Measurements from ENCODE around the gene NFAM1. TPM values are rescaled to one million over a fixed set of nuclear protein-coding genes. Genes with fewer than 3 reads are reported as not detected.

The NFAM1 gene
- total RNA-seq, 1 donor from 2014 or later, result 0.91 TPM

- H3K27ac Mint-ChIP-seq (ENCODE audit: unreplicated experiment), result peak overlapping the region; percentile 43
- peak overlapping the region; percentile 52 for H3K4me3 Mint-ChIP-seq (ENCODE audit: unreplicated experiment)
- peaks cover 17% of the 10 kb centered on the region for H3K4me1 Mint-ChIP-seq (ENCODE audit: low read depth, unreplicated experiment)
- no peak for TF ChIP-seq CTCF (IDR thresholded peaks at IDR 0.05; ENCODE audit: partially characterized antibody, unreplicated experiment)
- H3K36me3 Mint-ChIP-seq (ENCODE audit: unreplicated experiment), result no peaks in the 10 kb centered on the region
- H3K27me3 Mint-ChIP-seq (ENCODE audit: unreplicated experiment), result peaks cover 10% of the 10 kb centered on the region
- peaks cover 7% of the 10 kb centered on the region for H3K9me3 Mint-ChIP-seq (ENCODE audit: unreplicated experiment)
- DNase-seq, result no peak
These were observed 35.4 kb downstream of the NFAM1 start for GRCh38 chr22:42396621-42397331.

DNA sequence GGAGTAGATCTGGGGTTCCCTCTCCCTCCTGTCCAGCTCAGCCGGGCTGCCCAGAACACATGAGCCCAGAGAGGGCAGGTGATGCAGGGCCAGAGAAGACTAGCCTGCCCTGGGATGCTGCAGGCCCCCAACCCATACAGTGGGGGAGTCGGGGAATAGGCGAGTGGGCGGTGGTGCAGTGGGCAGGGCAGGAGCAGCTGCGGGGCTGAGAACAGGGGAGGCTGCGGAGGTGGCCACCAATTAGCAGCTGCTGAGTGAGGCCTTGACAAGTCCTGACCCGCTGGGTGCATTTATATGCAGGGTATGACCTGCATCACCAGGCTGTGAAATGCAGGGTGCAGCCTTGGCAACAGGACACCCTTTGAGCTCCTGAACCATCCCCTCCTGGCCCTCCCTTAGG, 43.1 kb downstream of the NFAM1 start:
- no peak for DNase-seq
- Mint-ChIP-seq H3K27ac (ENCODE audit: unreplicated experiment) (peak overlapping the region; percentile 94), H3K4me3 (ENCODE audit: unreplicated experiment) (no peak overlapping the region), H3K4me1 (ENCODE audit: low read depth, unreplicated experiment) (peaks cover 25% of the 10 kb centered on the region), H3K36me3 (ENCODE audit: unreplicated experiment) (no peaks in the 10 kb centered on the region), H3K27me3 (ENCODE audit: unreplicated experiment) (peaks cover 20% of the 10 kb centered on the region), H3K9me3 (ENCODE audit: unreplicated experiment) (peaks cover 5% of the 10 kb centered on the region)
- no peak for TF ChIP-seq CTCF (IDR thresholded peaks at IDR 0.05; ENCODE audit: partially characterized antibody, unreplicated experiment)

DNA sequence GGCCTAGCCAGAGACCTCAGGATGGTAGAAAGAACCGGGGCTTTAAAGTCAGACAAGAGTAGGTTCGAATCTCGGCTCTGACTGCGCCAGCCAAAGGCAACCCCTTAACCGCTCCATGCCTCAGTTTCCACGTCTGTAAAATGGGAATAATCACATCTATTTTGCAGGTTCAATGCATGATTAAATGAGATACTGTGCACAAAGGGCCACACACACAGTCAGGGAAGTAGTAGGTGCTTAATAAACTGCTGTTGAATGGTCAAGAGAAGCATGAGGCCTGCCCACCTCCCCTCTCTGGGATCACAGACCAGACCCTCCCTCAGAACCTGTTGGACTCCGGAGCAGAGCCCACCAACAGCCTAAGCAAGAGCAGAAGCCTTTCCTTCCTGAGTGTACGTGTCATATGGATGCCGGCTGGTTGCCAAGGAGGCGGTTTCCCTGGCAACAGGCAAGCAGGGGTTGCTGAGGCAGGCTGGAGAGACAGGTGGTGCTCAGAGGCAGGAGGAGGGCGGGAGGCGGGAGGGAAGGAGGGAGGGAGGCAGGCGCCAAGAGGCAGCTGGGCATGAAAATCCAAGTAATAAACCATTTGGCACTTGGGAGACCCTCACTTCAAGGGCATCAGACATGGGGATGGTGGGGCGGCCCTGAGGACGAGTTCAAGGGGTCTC, 43.9 kb downstream of the NFAM1 start:
- peak overlapping the region; percentile 94 for H3K27ac Mint-ChIP-seq (ENCODE audit: unreplicated experiment)
- no peak for TF ChIP-seq CTCF (IDR thresholded peaks at IDR 0.05; ENCODE audit: partially characterized antibody, unreplicated experiment)
- peaks cover 5% of the 10 kb centered on the region for H3K9me3 Mint-ChIP-seq (ENCODE audit: unreplicated experiment)
- H3K4me3 Mint-ChIP-seq (ENCODE audit: unreplicated experiment), result peak overlapping the region; percentile 67
- DNase-seq, result peak; percentile 92
- peaks cover 20% of the 10 kb centered on the region for H3K27me3 Mint-ChIP-seq (ENCODE audit: unreplicated experiment)
- peaks cover 25% of the 10 kb centered on the region for H3K4me1 Mint-ChIP-seq (ENCODE audit: low read depth, unreplicated experiment)
- no peaks in the 10 kb centered on the region for H3K36me3 Mint-ChIP-seq (ENCODE audit: unreplicated experiment)

- Mint-ChIP-seq H3K9me3 (ENCODE audit: unreplicated experiment) (peaks cover 5% of the 10 kb centered on the region), H3K4me3 (ENCODE audit: unreplicated experiment) (no peak overlapping the region), H3K36me3 (ENCODE audit: unreplicated experiment) (no peaks in the 10 kb centered on the region), H3K4me1 (ENCODE audit: low read depth, unreplicated experiment) (peaks cover 25% of the 10 kb centered on the region), H3K27ac (ENCODE audit: unreplicated experiment) (no peak overlapping the region), H3K27me3 (ENCODE audit: unreplicated experiment) (peaks cover 20% of the 10 kb centered on the region)
- TF ChIP-seq CTCF (IDR thresholded peaks at IDR 0.05; ENCODE audit: partially characterized antibody, unreplicated experiment), result no peak
- DNase-seq, result no peak
These were observed 44.6 kb downstream of the NFAM1 start for GRCh38 chr22:42387631-42388030.

GRCh38 chr22:42385696-42386095, 46.5 kb downstream of the NFAM1 start:
- H3K4me1 Mint-ChIP-seq (ENCODE audit: low read depth, unreplicated experiment), result peaks cover 27% of the 10 kb centered on the region
- peak overlapping the region; percentile 24 for H3K27ac Mint-ChIP-seq (ENCODE audit: unreplicated experiment)
- peaks cover 16% of the 10 kb centered on the region for H3K27me3 Mint-ChIP-seq (ENCODE audit: unreplicated experiment)
- no peak overlapping the region for H3K4me3 Mint-ChIP-seq (ENCODE audit: unreplicated experiment)
- no peaks in the 10 kb centered on the region for H3K36me3 Mint-ChIP-seq (ENCODE audit: unreplicated experiment)
- peak; percentile 12 for DNase-seq
- H3K9me3 Mint-ChIP-seq (ENCODE audit: unreplicated experiment), result peaks cover 5% of the 10 kb centered on the region
- TF ChIP-seq CTCF (IDR thresholded peaks at IDR 0.05; ENCODE audit: partially characterized antibody, unreplicated experiment), result no peak
